Fibroblast of skin of right biceps (primary cell): ENCODE results near the gene REPS1.
A peak's percentile ranks its signal among the peaks of the same experiment; 100 is the strongest.

Source experiments
- DNase-seq: peaks from one replicate; pipeline ENCODE4 v3.0.0-alpha.2; 2013

Gene REPS1

GRCh38 chr6:138923561-138923960, 64.5 kb downstream of the REPS1 start:
- DNase-seq = no peak

DNA sequence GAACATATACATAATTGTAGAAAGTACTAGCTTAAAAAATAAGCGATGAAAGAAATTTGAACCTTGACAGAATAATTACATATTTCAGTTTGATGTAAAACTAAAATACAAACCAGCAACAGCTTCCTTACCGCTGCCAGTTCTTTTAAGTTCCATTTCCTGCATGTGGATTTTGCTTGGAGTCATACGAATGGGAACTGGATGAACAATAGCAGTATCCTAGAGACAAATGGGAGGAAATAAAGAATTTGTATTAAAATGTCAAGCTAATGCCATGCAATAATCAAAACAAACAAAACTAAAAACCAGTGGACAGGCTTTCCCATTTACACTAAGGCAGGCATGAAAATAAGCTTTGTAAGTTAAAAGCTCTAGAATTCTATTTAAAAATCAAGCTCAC, 67.1 kb downstream of the REPS1 start:
- DNase-seq = no peak

GRCh38 chr6:138914701-138915100, 73.4 kb downstream of the REPS1 start:
- DNase-seq = no peak

DNA sequence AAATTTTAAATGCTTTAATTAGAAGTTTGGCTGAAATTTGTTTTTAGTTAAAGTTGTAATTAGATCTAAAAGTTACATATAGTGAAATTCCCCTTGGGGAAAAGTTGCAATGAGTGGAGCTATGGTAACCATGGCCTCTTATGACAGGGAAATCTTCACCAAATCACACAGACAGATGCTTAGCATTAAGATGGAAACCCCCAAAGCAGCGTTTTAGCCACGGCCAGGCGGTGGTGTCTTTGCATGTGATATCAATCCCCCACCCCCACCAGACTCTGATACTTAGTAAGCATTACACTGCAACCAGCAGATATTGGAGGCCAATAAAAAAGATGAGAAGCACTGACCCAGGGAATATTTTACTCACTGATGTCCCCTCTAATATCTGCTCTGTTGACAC, 75.7 kb downstream of the REPS1 start:
- DNase-seq = no peak

DNA sequence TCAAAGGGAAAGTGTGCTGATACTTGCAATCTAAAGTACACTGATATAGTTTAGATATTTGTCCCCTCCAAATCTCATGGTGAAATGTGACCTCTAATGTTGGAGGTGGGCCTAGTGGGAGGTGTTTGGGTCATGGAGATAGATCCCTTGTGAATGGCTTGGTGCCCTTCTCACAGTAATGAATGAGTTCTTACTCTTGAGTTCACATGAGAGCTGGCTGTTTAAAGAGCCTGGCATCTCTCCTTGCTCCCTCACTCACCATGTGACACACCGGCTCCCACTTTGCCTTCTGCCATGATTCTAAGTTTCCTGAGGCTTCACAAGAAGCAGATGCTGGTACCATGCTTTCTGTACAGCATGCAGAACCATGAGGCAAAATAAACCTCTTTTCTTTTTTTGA, 78.1 kb downstream of the REPS1 start:
- no peak for DNase-seq

- DNase-seq = no peak
Measured at GRCh38 chr6:138909511-138909910, 78.5 kb downstream of the REPS1 start.

- DNase-seq = no peak
Measured at GRCh38 chr6:138907167-138907566, 80.9 kb downstream of the REPS1 start.

- DNase-seq = no peak
Measured at GRCh38 chr6:138897031-138897430, 91.0 kb downstream of the REPS1 start.

DNA sequence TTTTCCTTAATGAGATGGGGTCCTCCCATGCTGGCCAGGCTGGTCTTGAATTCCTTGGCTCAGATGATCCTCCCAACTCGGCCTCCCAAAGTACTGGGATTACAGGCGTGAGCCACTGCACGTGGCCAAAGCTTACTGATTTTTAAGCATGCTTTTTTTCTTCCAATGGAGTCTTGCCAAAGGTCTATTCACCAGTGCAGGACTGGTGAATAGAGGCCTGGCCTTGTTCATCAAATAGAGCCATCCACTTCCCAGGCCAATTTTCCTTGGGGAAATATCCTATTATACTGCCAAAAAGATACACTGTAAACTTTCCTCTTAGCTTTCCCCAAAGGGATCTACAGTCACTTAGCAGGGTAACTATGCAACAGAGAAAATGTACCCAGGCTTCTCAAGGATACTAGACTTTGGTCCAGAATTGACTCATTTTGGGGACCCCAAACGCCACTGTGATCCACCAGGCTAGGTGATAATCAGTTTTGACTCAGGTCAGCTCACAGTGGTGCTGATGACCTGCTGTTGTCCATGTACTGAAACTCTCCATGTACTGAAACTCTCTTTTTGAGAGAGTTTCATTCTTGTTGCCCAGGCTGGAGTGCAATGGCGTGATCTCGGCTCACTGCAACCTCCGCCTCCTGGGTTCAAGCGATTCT, 91.8 kb downstream of the REPS1 start:
- no peak for DNase-seq

DNA sequence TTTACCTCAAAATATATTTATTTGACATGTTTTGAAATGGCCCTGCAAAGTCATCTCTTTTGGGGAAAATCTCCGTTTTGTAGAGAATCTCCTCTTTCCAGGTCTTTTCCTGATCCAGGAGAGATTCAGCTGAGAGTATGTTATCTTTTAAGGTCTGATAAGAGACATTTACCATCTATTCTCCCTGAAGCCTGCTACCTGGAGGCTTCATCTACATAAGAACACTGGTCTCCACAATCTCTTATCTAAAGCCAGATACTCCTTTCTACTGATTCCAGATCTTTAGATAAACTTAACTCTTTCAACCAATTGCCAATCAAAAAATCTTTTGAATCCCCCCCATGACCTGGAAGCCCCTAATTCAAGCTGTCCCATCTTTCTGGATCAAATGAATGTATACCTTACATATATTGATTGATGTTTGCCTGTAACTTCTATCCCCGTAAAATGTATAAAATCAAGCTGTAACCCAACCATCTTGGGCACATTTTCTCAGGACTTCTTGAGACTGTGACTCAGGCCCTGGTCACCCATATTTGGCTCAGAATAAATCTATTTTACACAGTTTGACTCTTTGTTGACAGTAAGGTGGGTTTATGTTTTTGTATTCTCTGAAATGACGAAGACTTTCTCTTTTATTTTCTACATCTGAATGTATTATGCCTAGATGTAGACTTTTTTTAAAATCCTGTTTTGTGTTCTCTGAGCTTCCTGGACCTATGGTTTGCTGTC, 96.6 kb downstream of the REPS1 start:
- peak; percentile 3 for DNase-seq

DNA sequence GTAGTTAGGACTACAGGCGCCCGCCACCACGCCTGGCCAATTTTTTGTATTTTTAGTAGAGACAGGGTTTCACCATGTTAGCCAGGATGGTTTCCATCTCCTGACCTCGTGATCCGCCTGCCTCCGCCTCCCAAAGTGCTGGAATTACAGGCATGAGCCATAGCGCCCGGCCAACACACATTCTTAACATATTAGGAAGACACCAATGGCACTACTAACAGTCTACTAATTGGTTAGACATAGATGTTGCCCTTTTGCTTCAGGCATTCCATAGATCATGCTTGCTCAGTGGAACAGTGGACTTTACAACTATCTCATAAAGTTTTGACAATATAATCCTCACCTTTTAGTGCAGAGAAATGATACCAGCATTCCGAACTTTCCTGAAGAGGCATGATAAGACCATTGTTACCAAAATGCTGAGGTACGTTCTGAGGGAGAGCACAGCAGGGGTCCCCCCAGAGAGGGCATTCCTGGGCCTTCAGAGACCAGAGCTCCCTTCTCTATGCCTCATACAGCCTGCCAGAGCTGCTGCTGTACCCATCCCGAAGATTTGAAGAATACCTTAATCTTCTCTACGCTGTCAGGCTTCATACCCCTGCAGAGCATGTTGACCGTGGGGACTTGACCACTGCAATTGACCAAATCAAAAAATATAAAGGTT, 102.8 kb downstream of the REPS1 start:
- no peak for DNase-seq

GRCh38 chr6:138882369-138883017, 105.6 kb downstream of the REPS1 start:
- DNase-seq = no peak

- no peak for DNase-seq
Measured at GRCh38 chr6:138873191-138873590, 114.9 kb downstream of the REPS1 start.

DNA sequence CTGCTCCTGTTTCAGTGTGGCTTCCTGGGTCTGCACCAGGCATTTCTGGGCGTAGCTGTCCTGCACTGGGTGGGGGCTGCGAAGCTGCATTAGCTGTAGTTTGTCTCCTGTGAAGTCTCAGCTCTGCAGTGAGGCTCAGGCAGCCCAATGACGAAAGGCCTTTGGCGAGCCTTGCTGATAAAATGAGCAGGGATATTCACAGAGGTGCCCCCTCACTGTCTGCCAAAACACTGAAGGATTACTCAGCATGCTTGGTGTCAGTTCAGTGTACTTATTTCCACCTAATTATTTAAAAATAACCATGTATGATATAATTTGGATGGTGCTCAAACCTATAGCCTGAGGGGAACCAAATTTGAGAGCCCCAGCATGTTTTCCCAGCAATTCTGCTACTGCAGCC, 118.7 kb downstream of the REPS1 start:
- no peak for DNase-seq

DNA sequence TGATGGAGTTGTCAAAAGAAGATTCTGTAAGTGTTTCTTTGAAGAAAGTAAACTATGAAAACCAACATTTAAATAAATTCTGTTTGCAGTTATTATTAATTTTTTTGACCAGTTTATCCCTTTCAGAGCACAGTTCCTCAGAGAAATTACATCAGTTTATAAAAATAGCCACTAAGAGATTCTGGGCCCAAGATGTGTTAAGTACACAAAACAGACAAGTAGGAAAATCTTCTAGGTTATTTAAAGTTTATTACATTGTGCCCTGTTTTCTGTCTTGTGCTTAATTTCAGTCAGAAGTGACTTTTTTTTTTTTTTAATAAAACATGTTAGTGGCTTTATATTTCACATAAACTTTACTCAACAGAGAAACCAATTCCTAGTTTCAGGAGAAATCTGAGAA, 119.9 kb downstream of the REPS1 start:
- DNase-seq = no peak

GRCh38 chr6:138865480-138866109, 122.5 kb downstream of the REPS1 start:
- no peak for DNase-seq

DNA sequence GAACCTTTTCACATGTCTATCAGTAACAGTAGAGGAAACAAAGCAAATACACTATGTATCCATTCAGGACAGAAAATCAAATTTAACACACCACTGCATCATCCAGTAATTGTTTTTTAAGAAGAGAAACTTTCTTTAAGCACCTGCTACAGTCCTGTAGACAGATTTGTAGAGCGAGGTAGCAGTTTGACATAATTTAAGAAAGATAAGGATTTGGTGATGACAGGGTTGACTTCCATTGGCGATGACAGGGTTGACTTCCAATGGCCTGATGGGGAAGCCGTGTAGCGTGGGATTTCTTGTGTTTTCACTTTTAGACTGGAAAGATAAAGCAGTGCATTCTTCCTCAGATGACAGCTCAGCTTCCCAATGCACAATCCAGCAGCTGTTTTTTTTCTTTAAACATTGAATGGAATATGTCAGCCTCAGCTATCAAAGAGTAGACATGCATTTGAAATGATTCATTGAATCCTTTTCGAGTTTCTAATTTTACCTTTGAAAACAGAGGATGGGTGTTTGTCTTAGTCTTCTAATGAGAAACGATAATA, 123.6 kb downstream of the REPS1 start:
- DNase-seq = no peak

- DNase-seq = no peak
Measured at GRCh38 chr6:138863321-138863720, 124.7 kb downstream of the REPS1 start.

- DNase-seq = no peak
Measured at GRCh38 chr6:138862456-138862855, 125.6 kb downstream of the REPS1 start.

DNA sequence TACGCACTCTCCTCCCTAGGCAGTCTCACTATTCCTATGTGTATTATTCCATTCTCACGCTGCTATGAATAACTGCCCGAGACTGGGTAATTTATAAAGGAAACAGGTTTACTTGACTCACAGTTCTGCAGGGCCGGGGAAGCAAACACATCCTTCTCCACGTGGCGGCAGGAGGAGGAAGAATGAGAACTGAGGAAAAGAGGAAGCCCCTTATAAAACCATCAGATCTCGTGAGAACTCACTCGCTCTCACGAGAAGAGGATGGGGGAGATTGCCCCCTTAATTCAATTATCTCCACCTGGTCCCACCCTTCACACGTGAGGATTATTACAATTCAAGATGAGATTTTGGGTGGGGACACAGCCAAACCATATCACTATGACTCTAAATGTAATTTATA, 130.3 kb downstream of the REPS1 start:
- DNase-seq = no peak

GRCh38 chr6:138856654-138857053, 131.4 kb downstream of the REPS1 start:
- DNase-seq = no peak
